B cell (primary cell): Measurements from ENCODE around the gene EGLN1. TPM values are rescaled to one million over a fixed set of nuclear protein-coding genes. Genes with fewer than 3 reads are reported as not detected.

Source experiments
- ATAC-seq: fragments of 200-7000 bp; cut with Tn5 transposase; one replicate; pipeline ENCODE4 v1.10.0; 2021; ENCODE audit warnings: low read depth, mild to moderate bottlenecking, moderate number of reproducible peaks, moderate library complexity
- CTCF ChIA-PET: fragments of 350-600 bp; sonication (Branson Sonifier 250); formaldehyde crosslinking; loops from one replicate; lab custom pipeline; 2021; ENCODE audit warnings: antibody characterized with exemption, inconsistent platforms; lab: Charles Lee
- POLR2A ChIA-PET: fragments of 350-600 bp; sonication (Branson Sonifier 250); formaldehyde crosslinking; loops from one replicate; lab custom pipeline; 2021; ENCODE audit warnings: antibody characterized with exemption; lab: Charles Lee
- DNase-seq: peaks from one replicate; pipeline ENCODE4 v3.0.0; 2013
- H2AFZ ChIP-seq: 2 replicates; pipeline ENCODE4 v1.6.1; 2012; ENCODE audit warnings: mild to moderate bottlenecking, low read depth, low read length; ENCODE audit not compliant: insufficient read depth, poor library complexity, severe bottlenecking
- H3K27ac ChIP-seq, 2 donors: 1 replicate in 1 of 2; 2 replicates in 1 of 2; pipeline ENCODE4 v1.5.1; 2012 to 2013; ENCODE audit warnings: low read length in 2 of 2, mild to moderate bottlenecking in 2 of 2, moderate library complexity in 1 of 2
- H3K27me3 ChIP-seq, 4 experiments: fragments of 200-600 bp in 1 of 4; sonication (generic) in 1 of 4; replicated peaks in 1 of 4; 1 replicate in 2 of 4; 2 replicates in 2 of 4; pipeline versions ENCODE4 v1.6.1 to v1.7.0; 2013 to 2016; ENCODE audit warnings: low read length in 3 of 4, mild to moderate bottlenecking in 2 of 4, mixed read lengths in 1 of 4, moderate library complexity in 1 of 4; ENCODE audit not compliant: insufficient read depth in 4 of 4, control insufficient read depth in 3 of 4; ENCODE audit errors: control extremely low read depth in 1 of 4
- H3K36me3 ChIP-seq, 2 experiments: replicated peaks in 1 of 2; 1 replicate in 1 of 2; 2 replicates in 1 of 2; pipeline versions ENCODE4 v1.6.1 to v1.7.1; 2013; ENCODE audit warnings: low read length in 1 of 2; ENCODE audit not compliant: insufficient read depth in 2 of 2, control insufficient read depth in 1 of 2; ENCODE audit errors: control extremely low read depth in 1 of 2, extremely low read depth in 1 of 2
- H3K4me1 ChIP-seq, 2 donors: fragments of 200-600 bp in 1 of 2; sonication (generic) in 1 of 2; 1 replicate in 1 of 2; 2 replicates in 1 of 2; pipeline versions ENCODE4 v1.5.1 to v1.6.1; 2013 to 2017; ENCODE audit warnings: low read length in 2 of 2; ENCODE audit not compliant: control insufficient read depth in 2 of 2, insufficient read depth in 2 of 2
- H3K4me2 ChIP-seq: replicated peaks from 2 replicates; pipeline ENCODE3; 2012; ENCODE audit warnings: mild to moderate bottlenecking, low read depth, low read length; ENCODE audit not compliant: poor library complexity, severe bottlenecking
- H3K4me3 ChIP-seq, 5 experiments: fragments of 200-600 bp in 1 of 5; sonication (generic) in 1 of 5; 1 replicate in 3 of 5; 2 replicates in 2 of 5; pipeline versions ENCODE4 v1.5.1 to v1.7.0; 2011 to 2016; ENCODE audit warnings: low read length in 4 of 5, mild to moderate bottlenecking in 4 of 5, low read depth in 2 of 5, control low read depth in 1 of 5, moderate library complexity in 1 of 5; ENCODE audit not compliant: insufficient read depth in 1 of 5; ENCODE audit errors: control extremely low read depth in 1 of 5, extremely low read depth in 1 of 5
- H3K79me2 ChIP-seq: fragments of 200-600 bp; sonication (generic); one replicate; pipeline ENCODE4 v1.6.0; 2016; ENCODE audit warnings: low read length; ENCODE audit not compliant: control insufficient read depth, insufficient read depth
- H3K9ac ChIP-seq: fragments of 200-600 bp; sonication (generic); 2 replicates; pipeline ENCODE4 v1.6.1; 2017; ENCODE audit warnings: mild to moderate bottlenecking, low read length, moderate library complexity
- H3K9me3 ChIP-seq, 3 donors: one replicate each; pipeline versions ENCODE4 v1.6.1 to v1.7.1; 2013; ENCODE audit warnings: low read length in 2 of 3; ENCODE audit not compliant: control insufficient read depth in 2 of 3, insufficient read depth in 1 of 3; ENCODE audit errors: control extremely low read depth in 1 of 3
- H4K20me1 ChIP-seq: 2 replicates; pipeline ENCODE4 v1.6.0; 2012; ENCODE audit warnings: mild to moderate bottlenecking, low read length; ENCODE audit not compliant: insufficient read depth, control insufficient read depth, poor library complexity, severe bottlenecking
- H3K27ac Mint-ChIP-seq: one replicate; pipeline ENCODE4 v1.8.0; 2021; ENCODE audit warnings: mixed read lengths
- H3K27me3 Mint-ChIP-seq: one replicate; pipeline ENCODE4 v1.8.0; 2021; ENCODE audit warnings: mixed read lengths
- H3K4me1 Mint-ChIP-seq: one replicate; pipeline ENCODE4 v1.8.0; 2021; ENCODE audit warnings: mixed read lengths
- H3K4me3 Mint-ChIP-seq: one replicate; pipeline ENCODE4 v1.8.0; 2021; ENCODE audit warnings: mixed read lengths
- H3K9me3 Mint-ChIP-seq: one replicate; pipeline ENCODE4 v1.8.0; 2022; ENCODE audit warnings: mixed read lengths; ENCODE audit not compliant: insufficient read depth
- CTCF ChIP-seq: fragments of 200-600 bp; IDR thresholded peaks from one replicate; pipeline ENCODE4 v1.8.0; 2022; ENCODE audit warnings: antibody characterized with exemption, mild to moderate bottlenecking
- EZH2 ChIP-seq: IDR thresholded peaks from 2 replicates; pipeline ENCODE4 v1.6.1; 2012; ENCODE audit warnings: borderline replicate concordance, low read depth, mild to moderate bottlenecking, moderate library complexity, low read length; ENCODE audit not compliant: insufficient read depth, poor library complexity, severe bottlenecking
- WGBS: methylation state at CpG from one replicate; pipeline ENCODE4 v1.1.5; 2013; ENCODE audit warnings: missing lambda C conversion rate; ENCODE audit not compliant: insufficient coverage; 5-methylcytosine and 5-hydroxymethylcytosine counted together
- intact Hi-C: fragments of 100-400 bp; cut with micrococcal nuclease; formaldehyde crosslinking; loops from one replicate; pipeline ENCODE4 v1.10.0; 2022
- polyA plus RNA-seq: library from polyadenylated mRNA; depleted of rRNA; stranded (reverse); fragments of >200 nt; gene quantifications from 2 replicates; pipeline ENCODE4 v1.2.3, GENCODE V29; 2012
- total RNA-seq, 2 donors: library from RNA; stranded (reverse); fragments of 120-200 nt in 1 of 2; gene quantifications; 1 replicate in 1 of 2; 2 replicates in 1 of 2; pipeline versions ENCODE4 v1.2.3 to v1.2.4, GENCODE V29; 2013 to 2022

Gene EGLN1
- total and polyA plus RNA-seq, 2 donors (not counting 1 experiment from before 2014, with no cell fraction given) = 7.5 to 18.5 TPM

- 52% methylated on average over 3 of the region's 5 CpGs for WGBS
- no peak overlapping the region for H2AFZ ChIP-seq
- peaks cover 10% of the 10 kb centered on the region for H3K9me3 Mint-ChIP-seq
Measured at GRCh38 chr1:231446138-231446537, 24.1 kb upstream of the EGLN1 start.

GRCh38 chr1:231444059-231444458 lies 22.0 kb upstream of the EGLN1 start:
- Histone ChIP-seq H3K4me2 (no peak overlapping the region), H2AFZ (no peak overlapping the region), H3K9me3 (peaks cover 3 to 19% (median 11%) of the 10 kb centered on the region in 3 donors), H3K27ac (no peak overlapping the region), H3K9ac (no peak overlapping the region), H4K20me1 (no peaks in the 10 kb centered on the region), H3K36me3 (no peaks in the 10 kb centered on the region), H3K4me3 (no peak overlapping the region), H3K79me2 (no peaks in the 10 kb centered on the region), H3K4me1 (no peaks in the 10 kb centered on the region), H3K27me3 (peaks cover 0 to 21% (median 5%) of the 10 kb centered on the region in 4 experiments)
- ChIA-PET POLR2A (no interaction called here), CTCF (no interaction called here)
- ATAC-seq = no peak
- WGBS = no CpG with 5 or more reads among the region's 2 CpGs
- H3K4me1 Mint-ChIP-seq = no peaks in the 10 kb centered on the region
- H3K9me3 Mint-ChIP-seq = peaks cover 10% of the 10 kb centered on the region
- no peak overlapping the region for H3K4me3 Mint-ChIP-seq
- H3K27me3 Mint-ChIP-seq = peaks cover 36% of the 10 kb centered on the region
- H3K27ac Mint-ChIP-seq = no peak overlapping the region
- TF ChIP-seq EZH2 (no peak), CTCF (no peak)
- no peak for DNase-seq
- intact Hi-C loops = no loop called here

More at GRCh38 chr1:231446138-231446537, 24.1 kb upstream of the EGLN1 start:
- Mint-ChIP-seq H3K27me3 (peaks cover 50% of the 10 kb centered on the region), H3K4me3 (no peak overlapping the region), H3K27ac (no peak overlapping the region), H3K4me1 (no peaks in the 10 kb centered on the region)
- ChIA-PET POLR2A (no interaction called here), CTCF (interaction anchor here (0.5 kb wide), 1 partner anchor 38 kb away, joined by 3 read pairs; no protein-coding TSS in a partner anchor)
- H3K27ac ChIP-seq = no peak overlapping the region
- H3K4me1 ChIP-seq = no peaks in the 10 kb centered on the region
- no peak overlapping the region for H3K4me3 ChIP-seq
- H3K4me2 ChIP-seq = no peak overlapping the region
- H3K27me3 ChIP-seq = peaks cover 0 to 21% (median 3%) of the 10 kb centered on the region in 4 experiments
- no peaks in the 10 kb centered on the region for H3K36me3 ChIP-seq
- TF ChIP-seq EZH2 (no peak), CTCF (no peak)
- H3K9me3 ChIP-seq = peaks cover 3 to 19% (median 11%) of the 10 kb centered on the region in 3 donors
- DNase-seq (no peak), ATAC-seq (no peak)
- H3K9ac ChIP-seq = no peak overlapping the region
- H4K20me1 ChIP-seq = no peaks in the 10 kb centered on the region
- H3K79me2 ChIP-seq = no peaks in the 10 kb centered on the region
- intact Hi-C loops = no loop called here
